Non-pigmented ciliary epithelial cell (primary cell): ENCODE results near the gene TMTC2.

Source experiments
- DNase-seq: peaks from one replicate; pipeline ENCODE4 v3.0.0-alpha.2; 2010; ENCODE audit warnings: low read depth

TMTC2 gene

GRCh38 chr12:83015390-83016217, 328.9 kb downstream of the TMTC2 start:
- no peak for DNase-seq

- DNase-seq = peak; percentile 88
Measured at GRCh38 chr12:83016218-83016835, 329.6 kb downstream of the TMTC2 start.

GRCh38 chr12:83016991-83017390, 330.3 kb downstream of the TMTC2 start:
- DNase-seq = no peak

GRCh38 chr12:83018088-83018487, 331.4 kb downstream of the TMTC2 start:
- DNase-seq = no peak

GRCh38 chr12:83027021-83027723, 340.5 kb downstream of the TMTC2 start:
- DNase-seq = no peak

- DNase-seq = no peak
Measured at GRCh38 chr12:83031196-83031595, 344.5 kb downstream of the TMTC2 start.

- no peak for DNase-seq
Measured at GRCh38 chr12:83036847-83037246, 350.1 kb downstream of the TMTC2 start.

- no peak for DNase-seq
Measured at GRCh38 chr12:83039413-83039812, 352.7 kb downstream of the TMTC2 start.

GRCh38 chr12:83040339-83040738, 353.6 kb downstream of the TMTC2 start:
- no peak for DNase-seq

GRCh38 chr12:83040991-83041390, 354.3 kb downstream of the TMTC2 start:
- DNase-seq = no peak

GRCh38 chr12:83042441-83043200, 355.9 kb downstream of the TMTC2 start:
- DNase-seq = peak; percentile 11

GRCh38 chr12:83044736-83045135, 358.0 kb downstream of the TMTC2 start:
- DNase-seq = no peak

GRCh38 chr12:83046019-83046418, 359.3 kb downstream of the TMTC2 start:
- no peak for DNase-seq

GRCh38 chr12:83049306-83049705, 362.6 kb downstream of the TMTC2 start:
- no peak for DNase-seq

GRCh38 chr12:83052890-83053541, 366.3 kb downstream of the TMTC2 start:
- DNase-seq = no peak

- DNase-seq = no peak
Measured at GRCh38 chr12:83057436-83057835, 370.7 kb downstream of the TMTC2 start.

GRCh38 chr12:83059107-83059506, 372.4 kb downstream of the TMTC2 start:
- DNase-seq = no peak

GRCh38 chr12:83065562-83065961, 378.9 kb downstream of the TMTC2 start:
- no peak for DNase-seq

- no peak for DNase-seq
Measured at GRCh38 chr12:83067981-83068380, 381.3 kb downstream of the TMTC2 start.

GRCh38 chr12:83074358-83074894, 387.7 kb downstream of the TMTC2 start:
- DNase-seq = no peak

- no peak for DNase-seq
Measured at GRCh38 chr12:83075471-83075870, 388.8 kb downstream of the TMTC2 start.
